AML-193 (cell line): ENCODE data around the gene NCR1.
"Not testable (repeated sequence)": the region's sequence is repeated elsewhere in the genome, so short reads cannot be mapped to it uniquely, and the experiment has no call there.

Source experiments
- DNase-seq, 2 experiments: peaks; one replicate each; lab custom pipeline; 2025; lab: John Stamatoyannopoulos, UW

Gene NCR1

DNA sequence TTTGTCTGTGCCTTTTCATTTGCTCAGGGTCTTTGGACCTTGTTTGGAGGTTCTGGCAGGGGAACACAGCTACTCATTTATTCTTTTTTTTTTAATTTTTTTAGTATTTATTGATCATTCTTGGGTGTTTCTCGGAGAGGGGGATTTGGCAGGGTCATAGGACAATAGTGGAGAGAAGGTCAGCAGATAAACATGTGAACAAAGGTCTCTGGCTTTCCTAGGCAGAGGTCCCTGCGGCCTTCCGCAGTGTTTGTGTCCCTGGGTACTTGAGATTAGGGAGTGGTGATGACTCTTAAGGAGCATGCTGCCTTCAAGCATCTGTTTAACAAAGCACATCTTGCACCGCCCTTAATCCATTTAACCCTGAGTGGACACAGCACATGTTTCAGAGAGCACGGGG is 2.0 kb downstream of the NCR1 start:
- not testable (repeated sequence) for DNase-seq

- peak; percentile 42 to 46 for DNase-seq
Observed at GRCh38 chr19:54916822-54917221, 10.9 kb downstream of the NCR1 start.

DNA sequence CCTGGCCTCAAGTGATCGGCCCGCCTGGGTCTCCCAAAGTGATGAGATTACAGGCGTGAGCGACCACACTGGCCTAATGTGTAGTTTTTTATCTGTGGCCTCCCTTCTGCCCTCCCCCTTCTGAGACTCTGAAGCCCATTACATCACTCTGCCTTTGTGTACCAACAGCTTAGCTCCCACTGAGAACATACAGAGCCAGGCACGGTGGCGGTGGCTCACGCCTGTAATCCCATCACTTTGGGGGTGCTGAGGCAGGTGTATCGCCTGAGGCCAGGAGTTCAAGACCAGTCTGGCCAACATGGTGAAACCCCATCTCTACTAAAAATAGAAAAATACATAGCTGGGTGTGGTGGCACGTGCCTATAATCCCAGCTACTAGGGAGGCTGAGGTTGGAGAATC is 12.6 kb downstream of the NCR1 start:
- DNase-seq, result no peak

- DNase-seq, result peak in 1 of 2 experiments; percentile 3
Observed at GRCh38 chr19:54919646-54920563, 14.0 kb downstream of the NCR1 start.

- no peak for DNase-seq
Observed at GRCh38 chr19:54921082-54921481, 15.1 kb downstream of the NCR1 start.

GRCh38 chr19:54923276-54923675 is 17.3 kb downstream of the NCR1 start:
- DNase-seq, result no peak

- peak in 1 of 2 experiments; percentile 2 for DNase-seq
Observed at GRCh38 chr19:54928299-54928698, 22.4 kb downstream of the NCR1 start.

GRCh38 chr19:54937926-54938325 is 32.0 kb downstream of the NCR1 start:
- DNase-seq, result no peak

DNA sequence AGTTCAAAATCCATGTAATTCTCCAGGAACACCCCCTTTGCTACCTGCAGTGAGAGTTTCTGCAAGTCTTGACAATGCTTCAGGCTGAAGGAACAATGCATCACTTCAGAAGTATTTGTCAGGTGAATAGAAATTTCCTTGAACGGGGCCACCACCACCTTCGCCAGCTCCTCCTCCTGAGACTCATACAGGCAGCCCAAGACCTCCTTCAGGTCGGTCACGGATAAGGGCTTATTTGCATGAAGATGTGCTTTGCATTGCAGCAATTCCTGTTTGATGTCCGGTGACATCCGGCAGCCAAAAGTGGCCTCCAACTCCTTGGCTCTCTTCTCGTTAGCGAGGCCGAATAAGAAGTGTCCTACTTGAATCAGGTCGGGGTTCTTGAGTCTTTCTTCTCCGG is 33.0 kb downstream of the NCR1 start:
- DNase-seq, result no peak

DNA sequence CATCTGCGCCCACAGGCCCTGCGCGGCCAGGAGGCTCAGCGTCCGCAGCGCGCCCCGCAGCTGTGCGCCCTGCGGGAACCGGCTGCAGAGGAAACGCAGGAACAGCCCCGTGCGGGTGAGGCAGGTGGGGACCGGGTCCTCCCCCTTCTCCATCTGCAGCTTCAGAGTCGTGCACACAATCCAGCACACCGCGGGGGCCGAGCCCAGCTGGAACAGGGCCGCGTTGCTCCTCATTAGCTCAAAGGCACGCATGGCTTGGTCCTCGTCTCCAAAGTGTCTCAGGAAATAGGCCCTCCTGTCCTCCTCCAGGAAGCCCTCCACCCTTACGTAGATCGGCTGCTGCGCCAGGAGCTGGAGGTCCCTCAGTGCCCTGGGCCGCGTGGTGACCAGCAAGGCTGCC is 33.6 kb downstream of the NCR1 start:
- not testable (repeated sequence) for DNase-seq

DNA sequence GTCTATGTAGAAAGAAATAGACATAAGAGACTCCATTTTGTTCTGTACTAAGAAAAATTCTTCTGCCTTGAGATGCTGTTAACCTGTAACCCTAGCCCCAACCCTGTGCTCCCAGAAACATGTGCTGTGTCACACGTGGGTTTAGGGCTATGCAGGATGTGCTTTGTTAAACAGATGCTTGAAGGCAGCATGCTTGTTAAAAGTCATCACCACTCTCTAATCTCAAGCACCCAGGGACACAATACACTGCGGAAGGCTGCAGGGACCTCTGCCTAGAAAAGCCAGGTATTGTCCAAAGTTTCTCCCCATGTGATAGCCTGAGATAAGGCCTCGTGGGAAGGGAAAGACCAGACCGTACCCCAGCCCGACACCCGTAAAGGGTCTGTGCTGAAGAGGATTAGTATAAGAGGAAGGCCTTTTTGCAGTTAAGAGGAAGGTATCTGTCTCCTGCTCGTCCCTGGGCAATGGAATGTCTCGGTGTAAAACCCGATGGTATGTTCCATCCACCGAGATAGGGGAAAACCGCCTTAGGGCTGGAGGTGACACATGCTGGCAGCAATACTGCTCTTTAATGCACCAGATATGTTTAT is 37.9 kb downstream of the NCR1 start:
- DNase-seq, result not testable (repeated sequence)

- no peak for DNase-seq
Observed at GRCh38 chr19:54947381-54947780, 41.4 kb downstream of the NCR1 start, which contains the start of gene NLRP7. TSS of gene NLRP7 (minus strand) at chr19:54947530.

- DNase-seq, result no peak
Observed at GRCh38 chr19:54949412-54949811, 43.5 kb downstream of the NCR1 start.

DNA sequence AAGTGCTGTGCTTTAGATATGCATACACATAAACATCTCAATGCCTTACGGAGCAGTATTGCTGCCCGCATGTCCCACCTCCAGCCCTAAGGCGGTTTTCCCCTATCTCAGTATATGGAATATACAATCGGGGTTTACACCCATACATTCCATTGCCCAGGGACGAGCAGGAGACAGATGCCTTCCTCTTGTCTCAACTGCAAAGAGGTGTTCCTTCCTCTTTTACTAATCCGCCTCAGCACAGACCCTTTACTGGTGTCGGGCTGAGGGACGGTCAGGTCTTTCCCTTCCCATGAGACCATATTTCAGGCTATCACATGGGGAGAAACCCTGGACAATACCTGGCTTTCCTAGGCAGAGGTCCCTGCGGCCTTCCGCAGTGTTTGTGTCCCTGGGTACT is 44.6 kb downstream of the NCR1 start:
- DNase-seq, result not testable (repeated sequence)

DNA sequence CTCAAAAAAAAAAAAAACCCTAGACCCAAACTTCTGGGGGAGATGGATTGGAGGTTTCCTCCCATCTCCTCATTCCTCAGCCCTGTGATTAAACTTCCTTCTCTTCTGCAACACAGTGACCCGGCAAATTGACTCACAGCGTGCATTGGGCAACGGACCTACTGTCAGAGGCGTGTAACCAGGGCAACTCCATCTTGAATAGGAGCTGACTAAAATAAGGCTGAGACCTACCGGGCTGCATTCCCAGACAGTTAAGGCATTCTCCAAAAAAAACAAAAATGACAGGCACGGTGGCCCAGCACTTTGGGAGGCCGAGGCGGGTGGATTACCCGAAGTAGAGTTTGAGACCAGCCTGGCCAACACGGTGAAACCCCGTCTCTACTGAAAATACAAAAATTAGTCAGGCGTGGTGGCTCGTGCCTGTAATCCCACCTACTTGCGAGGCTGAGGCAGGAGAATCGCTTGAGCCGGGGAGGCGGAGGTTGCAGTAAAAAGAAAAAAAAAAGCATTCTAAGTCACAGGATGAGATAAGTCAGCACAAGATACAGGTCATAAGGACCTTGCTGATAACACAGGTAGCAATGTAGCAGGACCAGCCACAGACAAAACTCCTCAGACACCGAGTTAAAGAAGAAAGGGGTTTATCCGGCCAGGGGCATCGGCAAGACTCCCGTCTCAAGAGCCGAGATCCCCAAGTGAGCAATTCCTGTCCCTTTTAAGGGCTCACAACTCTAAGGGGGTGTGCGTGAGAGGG is 46.8 kb downstream of the NCR1 start:
- peak; percentile 72 to 76 for DNase-seq

DNA sequence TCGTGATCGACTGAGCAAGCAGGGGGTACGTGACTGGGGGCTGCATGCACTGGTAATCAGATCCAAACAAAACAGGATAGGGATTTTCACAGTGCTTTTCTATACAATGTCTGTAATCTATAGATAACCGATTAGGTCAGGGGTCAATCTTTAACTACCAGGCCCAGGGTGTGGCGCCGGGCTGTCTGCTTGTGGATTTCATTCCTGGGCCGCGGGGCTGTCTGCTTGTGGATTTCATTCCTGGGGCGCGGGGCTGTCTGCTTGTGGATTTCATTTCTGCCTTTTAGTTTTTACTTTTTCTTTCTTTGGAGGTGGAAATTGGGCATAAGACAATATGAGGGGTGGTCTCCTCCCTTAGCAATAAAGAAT is 47.4 kb downstream of the NCR1 start:
- not testable (repeated sequence) for DNase-seq

DNA sequence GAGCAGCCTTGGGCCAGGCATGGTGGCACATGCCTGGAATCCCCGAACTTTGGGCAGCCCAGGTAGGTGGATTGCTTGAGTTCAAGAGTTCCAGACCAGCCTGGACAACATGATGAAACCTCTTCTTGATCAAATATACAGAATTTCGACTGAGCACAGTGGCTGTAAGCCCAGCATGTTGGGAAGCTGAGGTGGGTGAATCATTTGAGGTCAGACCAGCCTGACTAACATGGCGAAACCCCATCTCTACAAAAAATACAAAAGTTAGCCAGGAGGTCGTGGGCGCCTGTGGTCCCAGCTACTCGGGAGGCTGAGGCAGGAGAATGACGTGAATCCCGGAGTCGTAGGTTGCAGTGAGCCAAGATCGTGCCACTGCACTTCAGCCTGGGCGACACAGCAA is 49.4 kb downstream of the NCR1 start:
- no peak for DNase-seq

DNA sequence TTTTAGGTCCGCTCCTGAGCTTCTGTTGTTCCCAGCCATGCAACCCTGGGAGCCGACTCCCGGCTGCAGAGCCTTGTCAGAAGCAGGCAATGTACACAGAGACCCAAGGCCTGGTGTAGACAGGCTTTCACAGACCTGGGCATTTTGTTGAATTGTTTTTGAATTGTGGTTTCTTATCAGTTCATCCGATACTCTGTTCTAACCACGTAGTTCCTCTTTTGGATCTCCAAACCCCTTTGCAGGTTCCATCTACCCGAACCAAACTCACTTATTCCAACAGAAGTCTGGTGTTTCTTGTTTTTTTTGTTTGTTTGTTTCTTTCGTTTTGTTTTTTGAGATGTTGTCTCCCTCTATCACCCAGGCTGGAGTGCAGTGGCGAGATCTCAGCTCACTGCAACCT is 53.9 kb downstream of the NCR1 start:
- DNase-seq, result peak; percentile 43 to 45
